NCI-H82 treated with DMSO at 0.1 percent for 48 hours (cell line): ENCODE results near the gene SYCN.

Source experiments
- DNase-seq: peaks from one replicate; lab custom pipeline; 2025; ENCODE audit not compliant: unreplicated experiment; lab: John Stamatoyannopoulos, UW

SYCN gene

DNA sequence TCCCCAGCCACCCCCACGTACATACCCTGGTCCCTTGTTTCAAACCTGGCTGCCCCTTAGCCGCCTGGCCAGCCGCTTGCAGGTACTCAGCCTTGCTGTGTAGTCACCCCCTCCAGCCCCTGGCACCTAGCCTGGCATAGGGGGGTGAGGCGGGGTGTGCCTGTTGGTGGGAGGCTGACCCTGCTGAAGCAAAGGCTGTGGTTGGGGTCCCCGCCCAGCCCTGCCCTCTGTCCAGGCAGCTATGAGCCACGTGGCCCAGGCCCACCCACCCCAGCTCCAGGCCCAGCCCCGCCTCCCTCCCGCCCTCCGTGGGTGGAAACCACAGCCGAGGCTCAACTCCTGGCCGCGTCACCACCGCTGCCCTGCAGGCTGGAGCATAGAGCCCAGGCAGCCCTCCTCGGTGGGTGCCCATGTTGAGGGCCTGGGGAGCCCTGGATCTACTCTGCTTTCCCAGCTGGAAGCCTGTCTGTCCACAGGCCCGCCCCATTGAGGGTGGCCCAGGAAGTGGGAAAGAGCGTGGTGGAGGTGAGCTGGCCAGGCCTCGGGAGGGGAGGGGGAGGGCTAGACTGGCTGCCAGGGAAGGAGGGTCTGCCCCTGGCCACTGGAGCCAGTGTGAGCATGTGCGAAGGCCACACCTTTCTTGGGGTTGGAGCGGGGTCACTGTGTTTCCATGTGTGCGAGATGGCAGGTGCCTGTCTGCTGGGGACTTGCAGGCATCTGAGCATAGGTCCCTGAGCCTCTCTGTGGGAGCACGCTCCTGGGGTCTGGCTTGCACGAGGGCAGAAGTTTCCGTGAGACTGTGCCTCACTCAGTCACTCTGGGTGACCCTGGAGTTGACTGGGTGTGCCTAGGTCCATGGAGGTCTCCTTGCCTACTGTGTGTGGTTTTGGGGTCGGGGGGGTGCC, 47.5 kb downstream of the SYCN start:
- no peak for DNase-seq

DNA sequence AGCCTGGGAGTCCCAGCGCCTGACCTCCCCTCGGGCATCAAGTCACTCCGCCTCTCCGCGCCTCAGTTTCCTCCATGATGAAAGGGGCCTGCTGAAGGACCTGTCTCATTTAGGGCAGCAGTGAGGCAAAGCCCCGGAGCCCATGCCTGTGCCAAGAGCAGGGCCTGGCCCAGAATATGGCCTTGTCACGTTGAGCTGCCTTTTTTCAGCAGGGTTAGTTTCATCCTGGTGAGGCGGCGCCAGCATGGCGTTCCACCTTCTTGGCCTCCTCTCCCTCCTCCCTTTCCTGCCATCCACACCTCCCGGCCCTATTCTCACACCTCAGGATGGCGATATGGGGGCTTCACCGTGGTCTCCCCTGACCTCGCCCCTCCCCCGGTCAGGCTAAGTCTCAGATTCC, 48.3 kb downstream of the SYCN start:
- DNase-seq, result no peak

DNA sequence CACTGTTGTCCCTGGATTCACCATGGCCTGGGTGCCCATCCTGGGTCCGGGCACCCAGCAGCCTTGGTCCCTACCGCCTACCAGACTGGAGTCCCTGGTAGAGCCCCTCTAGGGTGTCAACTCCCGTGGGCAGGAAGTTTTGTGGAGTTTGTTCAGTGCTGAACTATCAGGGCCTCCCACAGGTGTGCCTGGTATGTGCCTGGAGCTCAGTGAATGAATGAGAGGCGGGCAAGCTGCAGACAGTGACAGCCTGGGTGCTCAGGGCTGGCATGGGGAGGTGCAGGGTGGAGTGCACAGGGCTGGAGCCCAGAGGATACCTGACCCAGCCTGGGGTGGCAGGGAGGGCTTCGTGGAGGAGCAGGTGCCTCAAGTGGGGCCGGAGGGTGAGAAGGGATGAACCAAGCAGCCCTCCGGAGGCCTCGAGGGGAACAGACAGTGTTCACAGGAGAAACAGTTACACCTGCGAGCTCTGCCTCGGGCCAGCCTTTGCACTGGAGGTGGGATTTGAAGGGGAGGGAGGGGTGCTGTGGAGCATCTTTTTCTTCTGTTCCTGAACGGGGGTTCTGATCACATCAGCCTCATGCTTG, 48.9 kb downstream of the SYCN start:
- no peak for DNase-seq

DNA sequence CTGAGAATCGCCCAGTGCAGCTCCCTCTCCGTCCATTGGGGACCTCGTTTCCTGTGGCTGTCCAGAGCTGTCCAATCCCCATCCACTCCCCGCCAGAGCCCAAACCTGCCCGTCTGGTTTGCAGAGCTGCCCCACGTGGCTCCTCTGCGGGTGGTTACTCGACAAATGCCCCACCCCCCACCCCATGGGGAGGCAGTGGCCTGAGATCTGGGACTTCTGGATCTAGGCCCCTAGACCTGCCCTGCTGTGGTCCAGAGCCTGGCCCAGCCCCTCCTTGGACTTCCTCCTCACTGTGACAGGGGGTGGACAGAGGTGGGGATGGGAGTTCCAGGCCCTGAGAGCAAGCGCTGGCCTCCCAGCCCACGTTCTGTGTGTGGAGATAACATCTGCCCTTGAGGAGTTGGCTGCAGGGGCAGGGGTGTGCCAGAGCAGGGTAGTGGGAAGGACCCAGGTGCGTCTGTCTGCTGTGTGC, 49.4 kb downstream of the SYCN start:
- no peak for DNase-seq

DNA sequence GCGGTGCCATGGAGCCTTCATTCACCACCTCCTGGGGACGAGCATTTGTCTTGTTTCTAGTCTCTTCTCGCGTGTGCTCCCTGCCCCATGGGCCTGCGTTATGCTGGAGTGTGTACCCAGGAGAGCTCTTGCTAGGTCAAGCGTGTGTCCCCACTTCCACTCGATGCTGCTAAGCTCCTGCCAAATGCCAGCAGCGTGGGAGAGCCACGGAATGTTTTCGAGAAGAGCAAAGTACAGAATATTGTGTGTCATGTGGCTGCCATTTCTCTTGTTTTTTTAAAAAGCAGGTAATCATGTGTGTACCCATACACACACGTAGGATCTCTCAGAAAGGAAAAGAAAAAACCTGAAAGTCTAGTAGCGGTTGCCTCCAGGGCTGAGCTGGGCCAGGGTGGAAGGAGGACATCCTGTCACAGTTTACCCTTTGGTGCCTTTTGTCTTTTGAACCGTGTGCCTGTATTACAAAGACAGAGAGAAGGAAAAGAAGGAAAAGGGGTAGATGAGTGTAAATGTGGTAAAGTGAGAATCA, 49.9 kb downstream of the SYCN start:
- DNase-seq, result no peak
